Peyer's patch (tissue), 4 donors: ENCODE data around the gene TECPR2. TPM values are rescaled to one million over a fixed set of nuclear protein-coding genes. Genes with fewer than 3 reads are reported as not detected.
A peak's percentile ranks its signal among the peaks of the same experiment; 100 is the strongest.

ENCODE experiments used
- DNase-seq, 3 donors: peaks; one replicate each; pipeline ENCODE4 v3.0.0-alpha.2; 2017 to 2019
- H3K27ac ChIP-seq, 4 donors: fragments of 200-600 bp; sonication (generic); one replicate each; pipeline ENCODE4 v1.5.1; 2016 to 2019
- H3K27me3 ChIP-seq, 2 donors: fragments of 200-600 bp; sonication (generic); one replicate each; pipeline ENCODE4 v1.5.1; 2019
- H3K36me3 ChIP-seq, 3 donors: fragments of 200-600 bp; sonication (generic); one replicate each; pipeline ENCODE4 v1.5.1; 2016 to 2019
- H3K4me1 ChIP-seq, 4 donors: fragments of 200-600 bp; sonication (generic); one replicate each; pipeline ENCODE4 v1.5.1; 2016 to 2019
- H3K4me3 ChIP-seq, 4 donors: fragments of 200-600 bp; sonication (generic); 1 replicate in 3 of 4; 2 replicates in 1 of 4; pipeline ENCODE4 v1.5.1; 2016 to 2019; ENCODE audit warnings: mild to moderate bottlenecking in 1 of 4
- H3K9me3 ChIP-seq, 4 donors: fragments of 200-600 bp; sonication (generic); one replicate each; pipeline ENCODE4 v1.5.1; 2016 to 2019; ENCODE audit warnings: mild to moderate bottlenecking in 1 of 4
- POLR2A ChIP-seq, 2 donors: fragments of 450-650 bp; IDR thresholded peaks; one replicate each; pipeline ENCODE4 v1.5.1; 2017; ENCODE audit warnings: antibody characterized with exemption in 2 of 2, mild to moderate bottlenecking in 2 of 2, moderate library complexity in 2 of 2
- total RNA-seq, 4 donors: library from RNA; depleted of rRNA; stranded (reverse); fragments of >200 nt; gene quantifications; one replicate each; pipeline ENCODE4 v1.1.0, GENCODE V29; 2016
- TF ChIP-seq, protein P1 (sequence below), 6 experiments: fragments of 450-650 bp in 4 of 6; fragments of 200-600 bp in 2 of 6; sonication (generic) in 1 of 6; IDR thresholded peaks; one replicate each; pipeline ENCODE4 v1.5.1; 2017 to 2019; ENCODE audit warnings: antibody characterized with exemption in 6 of 6, mild to moderate bottlenecking in 3 of 6, moderate library complexity in 1 of 6

TECPR2 gene
- total RNA-seq, 4 donors from 2014 or later, result 21.5 to 45.3 (median 22.4) TPM

GRCh38 chr14:102509746-102510615 is 147.2 kb downstream of the TECPR2 start, which contains the start of gene ANKRD9:
Gene ANKRD9 (minus strand): TSS chr14:102509776. CDS start chr14:102507889, 1,887 bp downstream.
- TF ChIP-seq POLR2A (IDR thresholded peaks at IDR 0.05), result peak; percentile 60 to 86
- TF ChIP-seq, protein P1, sequence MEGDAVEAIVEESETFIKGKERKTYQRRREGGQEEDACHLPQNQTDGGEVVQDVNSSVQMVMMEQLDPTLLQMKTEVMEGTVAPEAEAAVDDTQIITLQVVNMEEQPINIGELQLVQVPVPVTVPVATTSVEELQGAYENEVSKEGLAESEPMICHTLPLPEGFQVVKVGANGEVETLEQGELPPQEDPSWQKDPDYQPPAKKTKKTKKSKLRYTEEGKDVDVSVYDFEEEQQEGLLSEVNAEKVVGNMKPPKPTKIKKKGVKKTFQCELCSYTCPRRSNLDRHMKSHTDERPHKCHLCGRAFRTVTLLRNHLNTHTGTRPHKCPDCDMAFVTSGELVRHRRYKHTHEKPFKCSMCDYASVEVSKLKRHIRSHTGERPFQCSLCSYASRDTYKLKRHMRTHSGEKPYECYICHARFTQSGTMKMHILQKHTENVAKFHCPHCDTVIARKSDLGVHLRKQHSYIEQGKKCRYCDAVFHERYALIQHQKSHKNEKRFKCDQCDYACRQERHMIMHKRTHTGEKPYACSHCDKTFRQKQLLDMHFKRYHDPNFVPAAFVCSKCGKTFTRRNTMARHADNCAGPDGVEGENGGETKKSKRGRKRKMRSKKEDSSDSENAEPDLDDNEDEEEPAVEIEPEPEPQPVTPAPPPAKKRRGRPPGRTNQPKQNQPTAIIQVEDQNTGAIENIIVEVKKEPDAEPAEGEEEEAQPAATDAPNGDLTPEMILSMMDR (IDR thresholded peaks at IDR 0.05), result peak in 1 of 6 experiments; percentile 11
- DNase-seq, result peak; percentile 90 to 98 (median 97)
- peaks cover 0 to 21% (median 0%) of the 10 kb centered on the region in 3 donors for H3K36me3 ChIP-seq
- peak within 1 kb of the TSS; percentile 56 to 83 (median 62) for H3K4me3 ChIP-seq
- no peaks in the 10 kb centered on the region for H3K27me3 ChIP-seq
- H3K27ac ChIP-seq, result peak within 1 kb of the TSS; percentile 67 to 99 (median 90)
- H3K4me1 ChIP-seq, result peaks cover 10 to 37% (median 13%) of the 10 kb centered on the region in 4 donors
- no peaks in the 10 kb centered on the region for H3K9me3 ChIP-seq

GRCh38 chr14:102510616-102511520 is 148.1 kb downstream of the TECPR2 start:
- Histone ChIP-seq H3K9me3 (no peaks in the 10 kb centered on the region), H3K36me3 (peaks cover 0 to 16% (median 0%) of the 10 kb centered on the region in 3 donors), H3K27ac (peak overlapping the region in 3 of 4 donors; percentile 86 to 99 (median 90)), H3K4me1 (peaks cover 10 to 37% (median 13%) of the 10 kb centered on the region in 4 donors), H3K27me3 (no peaks in the 10 kb centered on the region), H3K4me3 (peak overlapping the region; percentile 56 to 83 (median 61))
- DNase-seq, result peak; percentile 25 to 91 (median 91)
- TF ChIP-seq, protein P1 (IDR thresholded peaks at IDR 0.05), result no peak
- peak; percentile 71 to 94 for TF ChIP-seq POLR2A (IDR thresholded peaks at IDR 0.05)

DNA sequence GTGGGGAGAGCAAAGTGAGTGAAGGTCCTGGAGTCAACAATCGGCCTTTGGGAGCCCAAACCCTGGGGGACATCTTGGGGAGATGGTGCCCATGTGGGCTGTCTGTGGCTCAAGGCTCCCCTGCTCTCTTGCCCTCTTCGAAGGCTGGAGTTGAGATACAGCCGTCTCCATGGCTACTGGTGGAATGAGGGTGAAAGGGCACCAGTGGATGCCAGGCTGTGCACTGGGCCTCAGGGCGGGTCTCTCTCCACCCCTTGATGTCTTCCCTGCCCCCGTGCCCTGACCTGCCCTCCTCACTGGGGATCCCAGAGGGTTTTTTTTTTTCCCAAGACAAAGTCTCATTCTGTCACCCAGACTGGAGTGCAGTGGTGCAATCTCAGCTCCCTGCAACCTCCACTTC is 148.8 kb downstream of the TECPR2 start:
- DNase-seq, result peak in 2 of 3 donors; percentile 84 to 88
- H3K27me3 ChIP-seq, result no peaks in the 10 kb centered on the region
- H3K4me1 ChIP-seq, result peaks cover 10 to 31% (median 14%) of the 10 kb centered on the region in 4 donors
- peak overlapping the region in 3 of 4 donors; percentile 86 to 99 (median 90) for H3K27ac ChIP-seq
- H3K36me3 ChIP-seq, result peaks cover 0 to 9% (median 0%) of the 10 kb centered on the region in 3 donors
- peak overlapping the region in 1 of 4 donors; percentile 83 for H3K4me3 ChIP-seq
- peak in 1 of 2 donors; percentile 25 for TF ChIP-seq POLR2A (IDR thresholded peaks at IDR 0.05)
- TF ChIP-seq, protein P1 (IDR thresholded peaks at IDR 0.05), result no peak
- no peaks in the 10 kb centered on the region for H3K9me3 ChIP-seq

DNA sequence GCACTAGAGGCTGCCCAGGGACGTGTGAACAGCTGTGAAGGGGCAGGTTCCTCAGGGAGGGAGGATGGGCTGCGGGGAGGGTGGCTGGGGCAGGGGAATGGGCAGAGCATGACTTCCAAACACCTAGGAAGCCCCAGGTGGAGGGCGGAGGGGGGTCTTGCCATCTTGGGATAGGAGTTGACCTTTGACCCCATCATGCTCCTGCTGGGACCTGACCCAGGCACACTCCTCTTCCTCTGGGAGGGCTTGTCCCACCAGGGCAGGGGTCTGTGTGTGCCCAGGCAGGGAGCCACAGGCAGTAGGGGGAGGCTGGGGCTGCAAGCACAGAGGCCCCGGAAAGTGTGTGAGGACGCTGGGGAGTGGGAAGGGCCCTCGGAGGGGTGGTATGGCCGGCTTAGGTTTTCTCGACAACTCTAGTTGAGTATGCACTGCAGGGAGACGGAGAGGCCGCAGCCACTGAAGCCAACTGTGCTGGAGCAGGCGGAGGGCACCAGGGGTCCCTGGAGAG is 150.1 kb downstream of the TECPR2 start:
- Histone ChIP-seq H3K36me3 (no peaks in the 10 kb centered on the region), H3K4me1 (peaks cover 10 to 30% (median 18%) of the 10 kb centered on the region in 4 donors), H3K9me3 (no peaks in the 10 kb centered on the region), H3K27ac (peak overlapping the region in 2 of 4 donors; percentile 24 to 99), H3K27me3 (no peaks in the 10 kb centered on the region), H3K4me3 (no peak overlapping the region)
- TF ChIP-seq POLR2A (IDR thresholded peaks at IDR 0.05), result no peak
- TF ChIP-seq, protein P1 (IDR thresholded peaks at IDR 0.05), result no peak
- DNase-seq, result no peak
